ENCODE results near the gene FASLG.

Gene FASLG

DNA sequence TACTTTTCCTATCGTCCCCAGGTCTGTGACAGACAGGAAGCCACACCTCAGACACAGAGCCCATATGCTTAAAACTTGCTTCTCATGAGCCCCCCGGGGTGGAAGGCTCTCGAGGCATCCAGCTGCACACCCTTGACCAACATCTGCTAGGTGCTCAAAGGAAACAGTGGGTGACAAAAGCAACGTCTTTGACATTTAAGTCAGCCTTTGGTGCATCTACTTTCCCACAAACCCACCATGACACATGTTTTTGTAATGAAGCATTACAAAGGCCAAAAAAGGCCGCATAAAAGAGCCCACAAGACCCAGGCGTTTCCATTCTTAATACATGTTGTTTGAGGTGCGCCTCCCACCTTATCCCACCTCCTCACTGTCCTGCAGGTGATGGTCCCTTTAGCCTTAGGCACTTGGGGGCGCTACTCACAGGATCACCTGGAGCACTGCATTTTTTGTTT, 11.8 kb upstream of the FASLG start:
- TF ChIP-seq FOXP2 (optimal IDR thresholded peaks at IDR 0.05; ENCODE audit: borderline replicate concordance, extremely low read depth, extremely low read length, insufficient read depth), result no peak
- TF ChIP-seq, protein P1, sequence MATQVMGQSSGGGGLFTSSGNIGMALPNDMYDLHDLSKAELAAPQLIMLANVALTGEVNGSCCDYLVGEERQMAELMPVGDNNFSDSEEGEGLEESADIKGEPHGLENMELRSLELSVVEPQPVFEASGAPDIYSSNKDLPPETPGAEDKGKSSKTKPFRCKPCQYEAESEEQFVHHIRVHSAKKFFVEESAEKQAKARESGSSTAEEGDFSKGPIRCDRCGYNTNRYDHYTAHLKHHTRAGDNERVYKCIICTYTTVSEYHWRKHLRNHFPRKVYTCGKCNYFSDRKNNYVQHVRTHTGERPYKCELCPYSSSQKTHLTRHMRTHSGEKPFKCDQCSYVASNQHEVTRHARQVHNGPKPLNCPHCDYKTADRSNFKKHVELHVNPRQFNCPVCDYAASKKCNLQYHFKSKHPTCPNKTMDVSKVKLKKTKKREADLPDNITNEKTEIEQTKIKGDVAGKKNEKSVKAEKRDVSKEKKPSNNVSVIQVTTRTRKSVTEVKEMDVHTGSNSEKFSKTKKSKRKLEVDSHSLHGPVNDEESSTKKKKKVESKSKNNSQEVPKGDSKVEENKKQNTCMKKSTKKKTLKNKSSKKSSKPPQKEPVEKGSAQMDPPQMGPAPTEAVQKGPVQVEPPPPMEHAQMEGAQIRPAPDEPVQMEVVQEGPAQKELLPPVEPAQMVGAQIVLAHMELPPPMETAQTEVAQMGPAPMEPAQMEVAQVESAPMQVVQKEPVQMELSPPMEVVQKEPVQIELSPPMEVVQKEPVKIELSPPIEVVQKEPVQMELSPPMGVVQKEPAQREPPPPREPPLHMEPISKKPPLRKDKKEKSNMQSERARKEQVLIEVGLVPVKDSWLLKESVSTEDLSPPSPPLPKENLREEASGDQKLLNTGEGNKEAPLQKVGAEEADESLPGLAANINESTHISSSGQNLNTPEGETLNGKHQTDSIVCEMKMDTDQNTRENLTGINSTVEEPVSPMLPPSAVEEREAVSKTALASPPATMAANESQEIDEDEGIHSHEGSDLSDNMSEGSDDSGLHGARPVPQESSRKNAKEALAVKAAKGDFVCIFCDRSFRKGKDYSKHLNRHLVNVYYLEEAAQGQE (IDR thresholded peaks at IDR 0.05; ENCODE audit: insufficient read depth in 1 of 2, low read depth in 2 of 2, low read length in 2 of 2), result no peak
- TF ChIP-seq TAF1 (IDR thresholded peaks at IDR 0.05; ENCODE audit: borderline replicate concordance, insufficient read depth, low read length), result no peak
- no peak for TF ChIP-seq POLR2AphosphoS5 (IDR thresholded peaks at IDR 0.05; ENCODE audit: low read depth, low read length)
- TF ChIP-seq SIN3A (IDR thresholded peaks at IDR 0.05; ENCODE audit: borderline replicate concordance, insufficient read depth, low read length), result no peak

DNA sequence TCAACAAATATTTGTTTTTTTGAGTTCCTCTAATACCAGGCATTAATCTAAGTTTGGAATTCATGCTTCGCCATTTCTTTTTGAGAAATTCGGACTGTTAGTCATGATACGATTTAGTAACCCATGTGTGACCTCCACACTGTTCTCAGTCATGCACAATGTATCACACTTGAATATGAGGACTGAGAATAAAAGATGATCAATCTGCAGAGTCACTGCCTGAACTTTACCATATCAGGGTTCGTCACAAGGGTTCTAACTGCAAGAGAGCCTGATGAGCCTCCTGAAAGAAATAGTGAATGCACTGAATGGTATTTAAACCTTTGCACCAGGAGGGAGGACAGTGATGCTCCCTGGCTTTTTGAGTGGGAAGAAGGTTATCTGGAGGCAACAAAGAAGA, 10.9 kb upstream of the FASLG start:
- TF ChIP-seq TAF1 (IDR thresholded peaks at IDR 0.05; ENCODE audit: borderline replicate concordance, insufficient read depth, low read length) (no peak), FOXP2 (optimal IDR thresholded peaks at IDR 0.05; ENCODE audit: borderline replicate concordance, extremely low read depth, extremely low read length, insufficient read depth) (no peak), POLR2AphosphoS5 (IDR thresholded peaks at IDR 0.05; ENCODE audit: low read depth, low read length) (no peak), SIN3A (IDR thresholded peaks at IDR 0.05; ENCODE audit: borderline replicate concordance, insufficient read depth, low read length) (no peak)
- TF ChIP-seq, protein P1 (IDR thresholded peaks at IDR 0.05; ENCODE audit: insufficient read depth in 1 of 2, low read depth in 2 of 2, low read length in 2 of 2), result no peak

DNA sequence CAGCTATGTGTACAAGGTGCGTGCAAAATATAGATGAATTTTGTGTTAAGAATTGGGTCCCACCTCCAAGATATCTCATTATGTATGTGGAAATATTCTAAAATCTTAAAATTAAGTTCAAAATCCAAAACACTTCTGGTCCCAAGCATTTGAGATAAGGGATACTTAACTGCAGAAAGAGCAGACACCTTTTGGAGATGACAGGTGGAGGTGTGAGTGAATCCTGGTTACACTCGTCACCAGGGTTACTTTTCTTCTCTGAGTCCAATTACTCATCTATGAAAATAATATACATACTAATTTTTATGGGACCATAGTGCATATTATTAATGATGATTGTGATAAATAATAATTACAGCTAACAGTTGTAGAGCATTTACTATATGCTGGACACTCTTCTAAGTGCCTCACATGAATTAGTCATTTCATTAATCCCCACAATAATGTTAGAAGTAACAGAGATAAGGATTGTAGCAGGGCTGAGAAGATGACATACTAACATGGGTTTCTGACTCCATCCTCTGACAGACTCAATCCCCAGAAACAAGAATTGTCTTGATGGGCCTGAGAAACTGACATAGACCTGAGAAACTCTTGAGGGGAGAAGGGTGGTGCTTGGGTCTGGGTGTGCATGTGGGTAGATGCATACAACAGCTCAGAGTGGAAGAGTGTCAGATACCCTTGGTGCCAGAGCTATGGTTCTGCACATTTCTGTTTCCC, 8.3 kb upstream of the FASLG start:
- TF ChIP-seq TAF1 (IDR thresholded peaks at IDR 0.05; ENCODE audit: borderline replicate concordance, insufficient read depth, low read length), result no peak

DNA sequence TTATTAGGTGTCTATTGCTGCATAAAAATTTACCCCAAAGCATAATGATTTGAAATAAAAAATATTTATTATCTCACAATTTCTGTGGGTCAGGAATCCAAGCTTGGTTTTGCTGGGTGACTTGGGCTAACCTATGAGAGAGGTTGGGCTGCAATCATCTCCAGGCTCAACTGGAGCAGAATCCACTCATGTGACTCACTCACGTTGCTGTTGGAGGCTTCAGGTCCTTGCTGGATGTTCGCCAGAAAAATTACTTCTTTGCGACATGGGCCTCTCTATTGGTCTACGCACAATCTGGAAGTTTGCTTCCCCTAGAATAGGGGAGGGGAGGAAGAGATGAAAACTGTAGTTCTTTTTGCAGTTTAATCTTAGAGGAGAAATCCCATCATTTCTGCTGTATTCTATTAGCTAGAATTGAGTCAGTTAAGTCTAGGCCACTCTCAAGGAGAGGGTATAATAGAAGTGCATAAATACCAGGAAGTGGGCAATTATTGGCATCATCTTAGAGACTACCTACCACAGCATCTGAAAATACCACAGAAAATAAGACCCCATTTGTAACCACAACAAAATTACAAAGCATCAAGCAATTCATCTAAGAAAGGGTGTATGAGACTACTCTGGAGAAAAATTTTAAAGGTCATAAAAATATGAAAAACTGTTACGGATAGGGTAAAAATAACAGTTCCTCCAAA, 5.7 kb upstream of the FASLG start:
- TF ChIP-seq, protein P1 (IDR thresholded peaks at IDR 0.05; ENCODE audit: insufficient read depth in 1 of 2, low read depth in 2 of 2, low read length in 2 of 2), result no peak
- TF ChIP-seq SIN3A (IDR thresholded peaks at IDR 0.05; ENCODE audit: borderline replicate concordance, insufficient read depth, low read length) (no peak), TAF1 (IDR thresholded peaks at IDR 0.05; ENCODE audit: borderline replicate concordance, insufficient read depth, low read length) (no peak), POLR2AphosphoS5 (IDR thresholded peaks at IDR 0.05; ENCODE audit: low read depth, low read length) (no peak), FOXP2 (optimal IDR thresholded peaks at IDR 0.05; ENCODE audit: borderline replicate concordance, extremely low read depth, extremely low read length, insufficient read depth) (no peak)

DNA sequence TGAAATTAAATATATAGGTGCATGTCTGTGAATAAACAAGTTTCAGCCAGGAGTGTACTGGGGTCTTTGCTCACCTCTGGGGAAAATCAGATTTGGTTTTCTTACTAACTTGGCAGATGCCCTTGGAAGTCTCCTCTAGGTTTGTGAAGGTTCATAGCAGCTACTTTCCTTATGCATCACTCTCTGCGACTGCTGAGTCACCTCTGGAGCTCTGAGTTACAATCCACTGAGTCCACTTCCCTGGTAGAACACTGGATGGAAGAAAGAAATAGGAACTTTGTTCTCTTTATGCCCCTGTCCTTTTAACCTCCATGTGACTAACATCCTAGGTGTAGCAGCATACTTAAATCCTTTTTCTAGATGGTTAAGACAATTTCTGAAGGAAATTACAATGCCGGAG, 4.4 kb upstream of the FASLG start:
- no peak for TF ChIP-seq FOXP2 (optimal IDR thresholded peaks at IDR 0.05; ENCODE audit: borderline replicate concordance, extremely low read depth, extremely low read length, insufficient read depth)

DNA sequence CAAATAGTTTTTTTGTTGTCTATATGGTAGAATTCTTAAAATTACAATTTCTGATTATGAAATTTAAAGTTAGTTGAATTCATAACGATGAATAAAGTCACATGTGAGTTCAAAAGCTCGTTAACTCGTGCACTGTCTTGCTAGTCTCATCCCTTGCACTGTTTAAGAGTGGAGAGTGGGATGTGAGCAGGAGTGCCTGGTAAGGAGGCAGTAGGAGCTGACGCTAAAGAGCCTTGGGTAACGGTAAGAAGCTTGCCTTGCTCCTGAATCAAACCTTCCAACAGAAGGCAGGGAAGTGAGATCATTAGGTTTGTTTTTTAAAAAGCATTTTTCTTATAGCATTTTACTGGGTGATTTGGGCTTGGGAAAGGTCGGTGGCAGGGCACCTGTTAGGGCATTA, 2.3 kb upstream of the FASLG start:
- TF ChIP-seq, protein P1 (IDR thresholded peaks at IDR 0.05; ENCODE audit: insufficient read depth in 1 of 2, low read depth in 2 of 2, low read length in 2 of 2), result no peak
- no peak for TF ChIP-seq POLR2AphosphoS5 (IDR thresholded peaks at IDR 0.05; ENCODE audit: low read depth, low read length)
- TF ChIP-seq FOXP2 (optimal IDR thresholded peaks at IDR 0.05; ENCODE audit: borderline replicate concordance, extremely low read depth, extremely low read length, insufficient read depth), result no peak
- no peak for TF ChIP-seq TAF1 (IDR thresholded peaks at IDR 0.05; ENCODE audit: borderline replicate concordance, insufficient read depth, low read length)
- no peak for TF ChIP-seq SIN3A (IDR thresholded peaks at IDR 0.05; ENCODE audit: borderline replicate concordance, insufficient read depth, low read length)
